ENCODE measurements around the gene WDR43. TPM values are rescaled to one million over a fixed set of nuclear protein-coding genes. Genes with fewer than 3 reads are reported as not detected.

The WDR43 gene
- polyA plus RNA-seq, 1 donor (not counting 4 experiments of a cell fraction or from before 2014, with no cell fraction given) = 125 TPM

- Histone ChIP-seq H3K27me3 (ENCODE audit: control insufficient read depth, extremely low read depth, insufficient read depth, low read length) (no peaks in the 10 kb centered on the region), H3K27ac (ENCODE audit: control insufficient read depth, insufficient read depth, low read length) (no peak within 1 kb of the TSS), H4K20me1 (ENCODE audit: control insufficient read depth, extremely low read depth, insufficient read depth, low read length) (no peaks in the 10 kb centered on the region), H3K36me3 (ENCODE audit: control insufficient read depth in 2 of 2, extremely low read depth in 1 of 2, insufficient read depth in 2 of 2, low read length in 2 of 2) (no peaks in the 10 kb centered on the region), H3K4me2 (ENCODE audit: control insufficient read depth, extremely low read depth, insufficient read depth, low read depth, low read length) (no peak within 1 kb of the TSS), H3K79me2 (ENCODE audit: control insufficient read depth, insufficient read depth, low read length) (no peaks in the 10 kb centered on the region), H2AFZ (ENCODE audit: control insufficient read depth, low read length) (peak within 1 kb of the TSS; percentile 22), H3K9ac (ENCODE audit: control insufficient read depth, extremely low read depth, insufficient read depth, low read length) (no peak within 1 kb of the TSS), H3K4me1 (ENCODE audit: control insufficient read depth, extremely low read depth, insufficient read depth, low read length) (peaks cover 13% of the 10 kb centered on the region), H3K9me3 (ENCODE audit: control insufficient read depth, low read depth, low read length) (no peaks in the 10 kb centered on the region), H3K9me1 (ENCODE audit: control insufficient read depth, extremely low read depth, insufficient read depth, low read length) (no peaks in the 10 kb centered on the region), H3K4me3 (ENCODE audit: control insufficient read depth in 2 of 3, extremely low read depth in 1 of 3, insufficient read depth in 2 of 3, low read depth in 1 of 3, low read length in 3 of 3) (no peak within 1 kb of the TSS)
- dilution Hi-C loops (cut with MboI; ENCODE audit: extremely low pct_ligation_motif_present, low sequenced_read_pairs) = no loop called here
- DNase-seq (ENCODE audit: low read depth, low spot score) (no peak), FAIRE-seq (no peak)
- TF ChIP-seq CTCF (optimal IDR thresholded peaks at IDR 0.05 in 1 of 3, IDR thresholded peaks at IDR 0.05 in 1 of 3, conservative IDR thresholded peaks at IDR 0.05 in 1 of 3; ENCODE audit: extremely low read depth in 1 of 3, insufficient read depth in 2 of 3, low read length in 3 of 3) (no peak), EZH2 (IDR thresholded peaks at IDR 0.05; ENCODE audit: low read length) (no peak)
These were observed 86.6 kb downstream of the WDR43 start, which contains the start of gene TOGARAM2 for GRCh38 chr2:28981016-28981441. Gene TOGARAM2 (plus strand): TSS chr2:28981298. CDS start chr2:28994835, 13,537 bp downstream.

- dilution Hi-C loops (cut with MboI; ENCODE audit: extremely low pct_ligation_motif_present, low sequenced_read_pairs) = no loop called here
- Histone ChIP-seq H3K9ac (ENCODE audit: control insufficient read depth, extremely low read depth, insufficient read depth, low read length) (no peak overlapping the region), H4K20me1 (ENCODE audit: control insufficient read depth, extremely low read depth, insufficient read depth, low read length) (no peaks in the 10 kb centered on the region), H3K4me2 (ENCODE audit: control insufficient read depth, extremely low read depth, insufficient read depth, low read depth, low read length) (no peak overlapping the region), H3K27ac (ENCODE audit: control insufficient read depth, insufficient read depth, low read length) (no peak overlapping the region), H3K4me3 (ENCODE audit: control insufficient read depth in 2 of 3, extremely low read depth in 1 of 3, insufficient read depth in 2 of 3, low read depth in 1 of 3, low read length in 3 of 3) (no peak overlapping the region), H2AFZ (ENCODE audit: control insufficient read depth, low read length) (no peak overlapping the region), H3K9me3 (ENCODE audit: control insufficient read depth, low read depth, low read length) (no peaks in the 10 kb centered on the region), H3K79me2 (ENCODE audit: control insufficient read depth, insufficient read depth, low read length) (no peaks in the 10 kb centered on the region), H3K36me3 (ENCODE audit: control insufficient read depth in 2 of 2, extremely low read depth in 1 of 2, insufficient read depth in 2 of 2, low read length in 2 of 2) (no peaks in the 10 kb centered on the region), H3K4me1 (ENCODE audit: control insufficient read depth, extremely low read depth, insufficient read depth, low read length) (peaks cover 6% of the 10 kb centered on the region), H3K9me1 (ENCODE audit: control insufficient read depth, extremely low read depth, insufficient read depth, low read length) (no peaks in the 10 kb centered on the region), H3K27me3 (ENCODE audit: control insufficient read depth, extremely low read depth, insufficient read depth, low read length) (no peaks in the 10 kb centered on the region)
- TF ChIP-seq CTCF (optimal IDR thresholded peaks at IDR 0.05 in 1 of 3, IDR thresholded peaks at IDR 0.05 in 1 of 3, conservative IDR thresholded peaks at IDR 0.05 in 1 of 3; ENCODE audit: extremely low read depth in 1 of 3, insufficient read depth in 2 of 3, low read length in 3 of 3) = no peak
- TF ChIP-seq EZH2 (IDR thresholded peaks at IDR 0.05; ENCODE audit: low read length) = no peak
- FAIRE-seq = no peak
- no peak for DNase-seq (ENCODE audit: low read depth, low spot score)
These were observed 87.3 kb downstream of the WDR43 start for GRCh38 chr2:28981620-28982376.
